Vagina (tissue), 2 donors: ENCODE data around the gene CCNA2. TPM values are rescaled to one million over a fixed set of nuclear protein-coding genes. Genes with fewer than 3 reads are reported as not detected.

Source experiments
- DNase-seq, 2 donors: peaks; one replicate each; pipeline ENCODE4 v3.0.0-alpha.2; 2017; ENCODE audit errors: extremely low spot score in 2 of 2
- H3K27ac ChIP-seq: fragments of 200-600 bp; sonication (generic); one replicate; pipeline ENCODE4 v1.5.1; 2019
- H3K27me3 ChIP-seq: fragments of 200-600 bp; sonication (generic); one replicate; pipeline ENCODE4 v1.5.1; 2019
- H3K36me3 ChIP-seq, 2 donors: fragments of 200-600 bp; sonication (generic); one replicate each; pipeline ENCODE4 v1.5.1; 2017 to 2019
- H3K4me1 ChIP-seq: fragments of 200-600 bp; sonication (generic); one replicate; pipeline ENCODE4 v1.5.1; 2019
- H3K4me3 ChIP-seq, 2 donors: fragments of 200-600 bp; sonication (generic); 1 replicate in 1 of 2; 2 replicates in 1 of 2; pipeline ENCODE4 v1.5.1; 2016 to 2019
- H3K9me3 ChIP-seq: fragments of 200-600 bp; sonication (generic); one replicate; pipeline ENCODE4 v1.5.1; 2019
- CTCF ChIP-seq, 3 experiments: fragments of 450-650 bp in 2 of 3; fragments of 200-600 bp in 1 of 3; sonication (generic) in 1 of 3; IDR thresholded peaks; one replicate each; pipeline ENCODE4 v1.5.1; 2017 to 2019; ENCODE audit warnings: antibody characterized with exemption in 3 of 3, mild to moderate bottlenecking in 2 of 3, moderate library complexity in 2 of 3
- POLR2A ChIP-seq, 2 donors: fragments of 450-650 bp; IDR thresholded peaks; one replicate each; pipeline ENCODE4 v1.6.1; 2017; ENCODE audit warnings: antibody characterized with exemption in 2 of 2, mild to moderate bottlenecking in 2 of 2, moderate library complexity in 2 of 2
- POLR2AphosphoS5 ChIP-seq, 2 donors: sonication (generic); formaldehyde crosslinking; IDR thresholded peaks; one replicate each; pipeline ENCODE4 v1.9.0; 2017; ENCODE audit warnings: antibody characterized with exemption in 2 of 2, mild to moderate bottlenecking in 2 of 2, low read depth in 1 of 2; ENCODE audit not compliant: insufficient read depth in 1 of 2
- intact Hi-C: fragments of 100-400 bp; cut with DNase I; formaldehyde crosslinking; loops from one replicate; pipeline ENCODE4 v1.15.1; 2023
- total RNA-seq: library from RNA; depleted of rRNA; stranded (reverse); fragments of >200 nt; gene quantifications from one replicate; pipeline ENCODE4 v1.2.3, GENCODE V29; 2016

Gene CCNA2
- total RNA-seq, 1 donor from 2014 or later: 5.4 TPM

- DNase-seq: no peak
- H3K27ac ChIP-seq: no peak overlapping the region
- no peaks in the 10 kb centered on the region for H3K27me3 ChIP-seq
- no peaks in the 10 kb centered on the region for H3K9me3 ChIP-seq
- H3K36me3 ChIP-seq: peaks cover 0 to 4% of the 10 kb centered on the region in 2 donors
- intact Hi-C loops: no loop called here
- peaks cover 9% of the 10 kb centered on the region for H3K4me1 ChIP-seq
- TF ChIP-seq POLR2AphosphoS5 (IDR thresholded peaks at IDR 0.05; ENCODE audit: insufficient read depth in 1 of 2, low read depth in 1 of 2) (no peak), CTCF (IDR thresholded peaks at IDR 0.05) (no peak), POLR2A (IDR thresholded peaks at IDR 0.05) (no peak)
- no peak overlapping the region for H3K4me3 ChIP-seq
These were observed 1.6 kb downstream of the CCNA2 start for GRCh38 chr4:121822047-121822446.

GRCh38 chr4:121819216-121819965 lies 4.3 kb downstream of the CCNA2 start:
- intact Hi-C loops: no loop called here
- Histone ChIP-seq H3K4me3 (no peak overlapping the region), H3K36me3 (peaks cover 0 to 21% of the 10 kb centered on the region in 2 donors), H3K27me3 (no peaks in the 10 kb centered on the region), H3K9me3 (no peaks in the 10 kb centered on the region), H3K27ac (no peak overlapping the region), H3K4me1 (peaks cover 9% of the 10 kb centered on the region)
- TF ChIP-seq POLR2AphosphoS5 (IDR thresholded peaks at IDR 0.05; ENCODE audit: insufficient read depth in 1 of 2, low read depth in 1 of 2) (no peak), CTCF (IDR thresholded peaks at IDR 0.05) (no peak), POLR2A (IDR thresholded peaks at IDR 0.05) (no peak)
- DNase-seq: no peak

- Histone ChIP-seq H3K36me3 (peaks cover 0 to 30% of the 10 kb centered on the region in 2 donors), H3K27ac (no peak overlapping the region), H3K4me3 (no peak overlapping the region), H3K9me3 (no peaks in the 10 kb centered on the region), H3K4me1 (peaks cover 5% of the 10 kb centered on the region), H3K27me3 (no peaks in the 10 kb centered on the region)
- intact Hi-C loops: no loop called here
- no peak for DNase-seq
- no peak for TF ChIP-seq POLR2AphosphoS5 (IDR thresholded peaks at IDR 0.05; ENCODE audit: insufficient read depth in 1 of 2, low read depth in 1 of 2)
- TF ChIP-seq CTCF (IDR thresholded peaks at IDR 0.05): no peak
- no peak for TF ChIP-seq POLR2A (IDR thresholded peaks at IDR 0.05)
These were observed 5.5 kb downstream of the CCNA2 start for GRCh38 chr4:121818215-121818614.

GRCh38 chr4:121817701-121818100 lies 6.0 kb downstream of the CCNA2 start:
- H3K4me3 ChIP-seq: no peak overlapping the region
- H3K27ac ChIP-seq: no peak overlapping the region
- no peaks in the 10 kb centered on the region for H3K4me1 ChIP-seq
- no peak for DNase-seq
- H3K9me3 ChIP-seq: no peaks in the 10 kb centered on the region
- intact Hi-C loops: no loop called here
- TF ChIP-seq POLR2A (IDR thresholded peaks at IDR 0.05) (no peak), POLR2AphosphoS5 (IDR thresholded peaks at IDR 0.05; ENCODE audit: insufficient read depth in 1 of 2, low read depth in 1 of 2) (no peak)
- no peaks in the 10 kb centered on the region for H3K27me3 ChIP-seq
- peaks cover 0 to 34% of the 10 kb centered on the region in 2 donors for H3K36me3 ChIP-seq

- Histone ChIP-seq H3K36me3 (peaks cover 0 to 41% of the 10 kb centered on the region in 2 donors), H3K9me3 (no peaks in the 10 kb centered on the region), H3K4me3 (no peak overlapping the region), H3K4me1 (no peaks in the 10 kb centered on the region), H3K27ac (no peak overlapping the region), H3K27me3 (no peaks in the 10 kb centered on the region)
- no peak for DNase-seq
- no peak for TF ChIP-seq POLR2A (IDR thresholded peaks at IDR 0.05)
- no peak for TF ChIP-seq CTCF (IDR thresholded peaks at IDR 0.05)
- TF ChIP-seq POLR2AphosphoS5 (IDR thresholded peaks at IDR 0.05; ENCODE audit: insufficient read depth in 1 of 2, low read depth in 1 of 2): no peak
- intact Hi-C loops: no loop called here
These were observed 6.7 kb downstream of the CCNA2 start for GRCh38 chr4:121817006-121817405.
